Measurements from ENCODE around the gene NEB.

DNA sequence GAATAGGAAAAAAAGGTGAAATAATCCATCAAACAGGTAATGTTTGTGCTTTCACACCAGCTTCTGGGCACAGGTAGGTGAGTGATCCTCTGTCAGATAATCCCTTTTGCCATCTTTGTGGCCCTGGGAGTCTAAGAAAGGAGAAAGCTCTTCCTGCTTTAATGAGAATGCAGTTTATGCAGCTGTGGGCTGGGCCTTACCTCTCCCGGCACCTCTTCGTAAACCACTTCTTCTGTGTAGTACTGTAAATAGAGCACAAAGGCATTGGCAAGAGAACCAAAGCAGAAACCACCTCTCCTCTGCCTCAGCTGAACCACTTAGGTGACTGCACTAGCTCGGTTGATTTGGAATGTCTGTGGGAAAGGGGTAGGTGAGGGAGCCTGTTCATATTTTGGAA lies 4.9 kb downstream of the NEB start:
- no peak for TF ChIP-seq CHD2 (IDR thresholded peaks at IDR 0.05; ENCODE audit: low read length, partially characterized antibody)
- TF ChIP-seq, protein P1, sequence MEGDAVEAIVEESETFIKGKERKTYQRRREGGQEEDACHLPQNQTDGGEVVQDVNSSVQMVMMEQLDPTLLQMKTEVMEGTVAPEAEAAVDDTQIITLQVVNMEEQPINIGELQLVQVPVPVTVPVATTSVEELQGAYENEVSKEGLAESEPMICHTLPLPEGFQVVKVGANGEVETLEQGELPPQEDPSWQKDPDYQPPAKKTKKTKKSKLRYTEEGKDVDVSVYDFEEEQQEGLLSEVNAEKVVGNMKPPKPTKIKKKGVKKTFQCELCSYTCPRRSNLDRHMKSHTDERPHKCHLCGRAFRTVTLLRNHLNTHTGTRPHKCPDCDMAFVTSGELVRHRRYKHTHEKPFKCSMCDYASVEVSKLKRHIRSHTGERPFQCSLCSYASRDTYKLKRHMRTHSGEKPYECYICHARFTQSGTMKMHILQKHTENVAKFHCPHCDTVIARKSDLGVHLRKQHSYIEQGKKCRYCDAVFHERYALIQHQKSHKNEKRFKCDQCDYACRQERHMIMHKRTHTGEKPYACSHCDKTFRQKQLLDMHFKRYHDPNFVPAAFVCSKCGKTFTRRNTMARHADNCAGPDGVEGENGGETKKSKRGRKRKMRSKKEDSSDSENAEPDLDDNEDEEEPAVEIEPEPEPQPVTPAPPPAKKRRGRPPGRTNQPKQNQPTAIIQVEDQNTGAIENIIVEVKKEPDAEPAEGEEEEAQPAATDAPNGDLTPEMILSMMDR (IDR thresholded peaks at IDR 0.05) = no peak
- no peak for TF ChIP-seq NFE2L2 (conservative IDR thresholded peaks at IDR 0.05; ENCODE audit: low read length)
